SK-MEL-5 (cell line): ENCODE data around the gene TTC24. TPM values are rescaled to one million over a fixed set of nuclear protein-coding genes. Genes with fewer than 3 reads are reported as not detected.
"Not testable (repeated sequence)": the region's sequence is repeated elsewhere in the genome, so short reads cannot be mapped to it uniquely, and the experiment has no call there.

Source experiments
- DNase-seq: peaks from one replicate; pipeline ENCODE4 v3.0.0-alpha.2; 2016; ENCODE audit warnings: low read depth, low spot score
- in situ Hi-C: cut with HindIII; loops from 2 replicates; pipeline ENCODE4 v1.10.0; 2016; ENCODE audit warnings: low sequenced_read_pairs, high pct_unique_total_duplicates, low pct_unique_long_range_greater_than_20kb
- total RNA-seq: library from RNA; depleted of rRNA; stranded (reverse); fragments of >200 nt; shearing (Covaris generic); gene quantifications from 2 replicates; pipeline ENCODE4 v1.2.3, GENCODE V29; 2014

TTC24 gene
- total RNA-seq, 1 experiment from 2014 or later, result not detected

DNA sequence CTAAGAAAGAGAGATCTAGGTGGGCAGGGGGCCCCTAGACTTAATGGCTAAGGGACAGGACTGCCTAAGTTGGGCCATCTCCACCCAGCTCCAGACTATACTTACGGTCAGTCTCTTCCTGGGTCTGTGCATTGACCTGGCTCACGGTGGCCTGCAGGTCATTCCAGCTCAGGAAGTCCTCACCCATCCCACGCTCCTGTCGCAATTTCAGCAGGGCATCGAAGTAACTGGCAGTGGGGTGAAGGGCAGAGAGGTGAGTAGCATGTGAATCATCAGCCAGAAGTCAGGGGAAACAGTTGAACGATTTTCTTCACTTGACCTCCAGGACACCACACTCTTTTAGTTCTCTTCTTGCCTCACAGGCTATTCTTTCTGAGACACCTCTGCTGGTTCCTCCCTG, 27.7 kb upstream of the TTC24 start:
- in situ Hi-C loops, result no loop called here
- DNase-seq, result no peak

GRCh38 chr1:156552518-156552917, 27.0 kb upstream of the TTC24 start:
- in situ Hi-C loops, result no loop called here

DNA sequence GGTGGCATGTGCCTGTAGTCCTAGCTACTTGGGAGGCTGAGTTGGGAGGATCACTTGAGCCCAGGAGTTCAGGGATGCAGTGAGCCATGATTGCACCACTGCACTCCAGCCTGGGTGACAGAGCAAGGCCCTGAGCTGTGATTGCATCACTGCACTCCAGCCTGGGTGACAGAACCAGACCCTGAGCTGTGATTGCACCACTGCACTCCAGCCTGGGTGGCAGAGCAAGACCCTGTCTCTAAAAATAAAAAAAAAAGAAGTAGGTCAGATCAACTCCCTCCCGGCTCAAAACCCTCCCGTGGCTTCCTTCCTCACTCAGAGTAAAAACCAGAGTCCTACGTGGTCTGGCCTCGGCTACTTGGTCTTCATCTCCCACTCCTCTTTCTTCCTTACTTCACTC, 26.6 kb upstream of the TTC24 start:
- in situ Hi-C loops, DNase-seq: not testable (repeated sequence)

More at GRCh38 chr1:156552518-156552917, 27.0 kb upstream of the TTC24 start:
- no peak for DNase-seq

GRCh38 chr1:156553860-156554485, 25.6 kb upstream of the TTC24 start:
- no peak for DNase-seq
- in situ Hi-C loops, result no loop called here

DNA sequence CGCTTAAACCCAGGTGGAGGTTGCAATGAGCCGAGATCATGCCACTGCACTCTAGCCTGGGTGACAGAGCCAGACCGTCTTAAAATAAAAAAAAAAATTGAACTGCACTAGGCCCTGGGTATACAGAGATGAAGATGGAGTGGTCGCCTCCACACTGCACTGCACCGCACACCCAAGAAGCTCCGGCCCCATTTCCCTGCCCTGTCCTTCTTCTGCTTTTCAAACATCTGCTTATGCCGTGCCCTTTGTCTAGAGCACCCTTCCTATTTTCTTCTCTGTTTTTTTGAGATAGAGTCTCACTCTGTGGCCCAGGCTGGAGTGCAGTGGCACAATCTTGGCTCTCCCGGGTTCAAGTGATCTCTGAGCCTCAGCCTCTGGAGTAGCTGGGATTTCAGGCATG, 24.6 kb upstream of the TTC24 start:
- in situ Hi-C loops, result no loop called here
- no peak for DNase-seq

- no peak for DNase-seq
- in situ Hi-C loops, result no loop called here
Measured at GRCh38 chr1:156555715-156556114, 23.8 kb upstream of the TTC24 start.

- DNase-seq, result no peak
- in situ Hi-C loops, result no loop called here
Measured at GRCh38 chr1:156556354-156556753, 23.2 kb upstream of the TTC24 start.

- in situ Hi-C loops, result no loop called here
Measured at GRCh38 chr1:156559086-156559796, 20.3 kb upstream of the TTC24 start.

DNA sequence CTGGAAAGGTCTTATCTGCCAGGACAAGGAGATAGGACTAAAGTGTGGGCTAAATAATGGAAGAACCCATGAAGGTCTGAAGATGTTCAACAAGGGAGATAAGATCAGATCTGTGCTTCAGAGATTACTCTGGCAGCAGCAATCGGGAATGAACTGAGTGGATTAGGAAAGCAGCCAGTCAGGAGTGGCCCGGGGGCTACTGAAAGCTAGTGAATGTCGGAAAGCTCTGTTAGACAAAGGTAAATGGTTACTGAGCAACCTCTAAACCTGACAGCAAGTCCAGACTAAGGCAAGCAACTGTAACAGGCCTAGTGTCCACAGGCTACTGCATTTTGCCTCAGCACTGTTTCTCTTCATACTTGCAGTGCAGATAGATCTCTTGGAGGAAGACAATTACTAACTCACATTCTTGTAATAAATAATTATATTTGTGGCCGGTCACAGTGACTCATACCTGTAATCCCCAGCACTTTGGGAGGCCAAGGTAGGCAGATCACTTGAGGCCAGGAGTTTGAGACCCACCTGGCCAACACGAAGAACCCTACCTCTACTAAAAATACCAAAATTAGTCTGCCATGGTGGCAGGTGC, 19.6 kb upstream of the TTC24 start:
- in situ Hi-C loops, result no loop called here
- no peak for DNase-seq

More at GRCh38 chr1:156559086-156559796, 20.3 kb upstream of the TTC24 start:
- DNase-seq, result no peak

- in situ Hi-C loops, result no loop called here
- no peak for DNase-seq
Measured at GRCh38 chr1:156560585-156561163, 18.8 kb upstream of the TTC24 start.

- peak; percentile 14 for DNase-seq
- in situ Hi-C loops, result no loop called here
Measured at GRCh38 chr1:156565519-156565918, 14.0 kb upstream of the TTC24 start.

GRCh38 chr1:156566436-156566835, 13.1 kb upstream of the TTC24 start:
- in situ Hi-C loops, result no loop called here

GRCh38 chr1:156571261-156571852, 8.2 kb upstream of the TTC24 start:
- DNase-seq, result no peak
- in situ Hi-C loops, result no loop called here

More at GRCh38 chr1:156566436-156566835, 13.1 kb upstream of the TTC24 start:
- DNase-seq, result no peak

GRCh38 chr1:156571919-156572662, 7.4 kb upstream of the TTC24 start, which contains the start of gene IQGAP3:
Gene IQGAP3 (minus strand): TSS chr1:156572565. CDS start chr1:156572529, 36 bp downstream.
- in situ Hi-C loops, result no loop called here
- peak; percentile 88 for DNase-seq

DNA sequence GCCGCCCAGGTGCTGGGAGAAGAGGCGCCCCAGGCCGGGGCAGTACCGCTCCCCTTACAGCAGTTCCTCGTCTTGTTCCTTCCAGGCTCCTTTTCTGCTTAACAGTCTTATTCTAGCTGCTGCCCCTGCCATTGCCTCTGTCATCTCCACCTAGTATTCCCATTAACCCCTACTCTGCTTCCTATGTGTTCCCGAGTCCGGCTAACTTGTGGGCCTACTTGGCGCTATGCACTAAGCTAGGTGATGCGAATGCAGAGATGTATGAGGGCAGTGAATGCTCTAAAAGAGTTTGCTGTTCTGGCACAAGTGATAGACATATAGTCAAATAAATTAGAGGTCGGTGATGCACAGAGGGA, 6.9 kb upstream of the TTC24 start:
- in situ Hi-C loops, result no loop called here
- no peak for DNase-seq

DNA sequence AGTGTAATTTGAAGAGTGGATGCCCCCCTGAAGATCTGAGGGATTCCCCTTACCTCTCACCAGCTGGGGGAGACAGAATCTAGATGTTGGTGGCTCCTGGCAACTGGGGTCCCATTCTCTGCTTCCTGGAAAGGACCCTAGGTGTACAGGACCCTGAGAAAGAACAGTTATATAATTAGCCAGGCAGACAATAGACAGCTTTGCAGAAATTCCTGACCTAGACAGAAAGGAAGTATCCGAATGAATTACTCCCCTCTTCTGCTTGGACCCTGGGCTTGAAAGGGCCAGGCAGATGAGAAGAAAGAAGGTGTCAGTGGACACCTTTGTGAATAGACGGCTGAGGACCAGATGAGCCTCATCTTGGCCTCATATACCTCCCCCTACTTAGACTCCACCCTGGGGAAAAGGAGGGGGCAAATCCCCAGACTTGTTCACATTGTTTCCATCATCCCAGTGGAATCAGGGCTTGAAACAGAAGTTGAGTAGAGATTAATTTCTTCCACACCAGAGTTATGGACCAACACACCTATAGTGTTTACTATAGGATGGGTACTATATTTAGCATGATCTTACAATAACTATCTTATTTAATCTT, 5.4 kb upstream of the TTC24 start:
- DNase-seq, result no peak
- in situ Hi-C loops, result no loop called here

GRCh38 chr1:156577550-156577949, 2.0 kb upstream of the TTC24 start:
- no peak for DNase-seq
- in situ Hi-C loops, result no loop called here
